GM12878 (cell line): ENCODE results near the gene ICE2. TPM values are rescaled to one million over a fixed set of nuclear protein-coding genes. Genes with fewer than 3 reads are reported as not detected.

ENCODE experiments used
- ATAC-seq: fragments of 200-7000 bp; cut with Tn5 transposase; 3 replicates; pipeline ENCODE4 v1.9.1; 2020; ENCODE audit warnings: mild to moderate bottlenecking, moderate library complexity
- BruUV-seq: library from RNA; stranded (reverse); fragments of 400-500 nt; replicated peaks from 2 replicates; lab custom pipeline; 2021; lab: Mats Ljungman, UMichigan
- CTCF ChIA-PET: fragments of 300-600 bp; sonication (Branson Sonifier 250); formaldehyde crosslinking; extraction: SDS; loops from one replicate; lab custom pipeline; 2021; ENCODE audit warnings: inconsistent platforms; lab: Yijun Ruan, JAX
- POLR2A ChIA-PET: fragments of 350-600 bp; formaldehyde crosslinking; extraction: SDS; loops from one replicate; lab custom pipeline; 2021; ENCODE audit warnings: inconsistent platforms; lab: Charles Lee
- RAD21 ChIA-PET: fragments of 300-600 bp; sonication (Branson Sonifier 250); formaldehyde crosslinking; loops from one replicate; lab custom pipeline; 2023; ENCODE audit warnings: antibody characterized with exemption; ENCODE audit not compliant: unreplicated experiment; lab: Charles Lee
- SMC1A ChIA-PET: fragments of 300-600 bp; sonication (Branson Sonifier 250); formaldehyde crosslinking; loops from one replicate; lab custom pipeline; 2023; ENCODE audit not compliant: unreplicated experiment, uncharacterized antibody; lab: Charles Lee
- DNase-seq: peaks from one replicate; pipeline ENCODE4 v3.0.0-alpha.2; 2011; ENCODE audit warnings: low read depth, low spot score
- FAIRE-seq: peaks from 3 replicates; lab custom pipeline; 2011; peaks lifted over from hg19 to GRCh38; lab: Jason Lieb, UNC
- H2AFZ ChIP-seq: 2 replicates; pipeline ENCODE4 v1.6.0; 2011; ENCODE audit warnings: low read depth, low read length, control low read depth; ENCODE audit not compliant: control insufficient read depth
- H3K27ac ChIP-seq: 2 replicates; pipeline ENCODE4 v1.5.1; 2011; ENCODE audit warnings: control low read depth; ENCODE audit not compliant: control insufficient read depth, insufficient read depth
- H3K27me3 ChIP-seq, 2 experiments: replicated peaks in 1 of 2; 2 replicates each; pipeline versions ENCODE4 v1.6.0 to v1.6.1; 2011; ENCODE audit warnings: low read length in 1 of 2; ENCODE audit not compliant: control insufficient read depth in 2 of 2, insufficient read depth in 2 of 2
- H3K36me3 ChIP-seq, 2 experiments: 2 replicates each; pipeline ENCODE4 v1.5.1; 2011; ENCODE audit warnings: low read length in 1 of 2; ENCODE audit not compliant: control insufficient read depth in 2 of 2, insufficient read depth in 2 of 2
- H3K4me1 ChIP-seq: 2 replicates; pipeline ENCODE4 v1.6.1; 2011; ENCODE audit warnings: mild to moderate bottlenecking, low read length, moderate library complexity, mixed read lengths; ENCODE audit not compliant: control insufficient read depth, insufficient read depth
- H3K4me2 ChIP-seq: 2 replicates; pipeline ENCODE4 v1.6.0; 2011; ENCODE audit warnings: control low read depth; ENCODE audit not compliant: control insufficient read depth, insufficient read depth
- H3K4me3 ChIP-seq: fragments of 200-600 bp; sonication (generic); 2 replicates; pipeline ENCODE4 v1.5.1; 2016
- H3K79me2 ChIP-seq: 2 replicates; pipeline ENCODE4 v1.6.0; 2011; ENCODE audit warnings: low read length; ENCODE audit not compliant: control insufficient read depth, insufficient read depth
- H3K9ac ChIP-seq: 2 replicates; pipeline ENCODE4 v1.8.0; 2011; ENCODE audit warnings: low read length, control low read depth, mixed read lengths; ENCODE audit not compliant: control insufficient read depth, insufficient read depth
- H3K9me3 ChIP-seq: replicated peaks from 3 replicates; pipeline ENCODE4 v1.5.1; 2011; ENCODE audit warnings: mild to moderate bottlenecking, low read length; ENCODE audit not compliant: control insufficient read depth, insufficient read depth
- H4K20me1 ChIP-seq: 2 replicates; pipeline ENCODE4 v1.6.0; 2011; ENCODE audit not compliant: control insufficient read depth, insufficient read depth
- CBX5 ChIP-seq: sonication (generic); IDR thresholded peaks from 2 replicates; pipeline ENCODE4 v1.6.1; 2016; ENCODE audit warnings: low read depth, moderate library complexity, mild to moderate bottlenecking, inconsistent platforms
- CHD1 ChIP-seq: IDR thresholded peaks from 2 replicates; pipeline ENCODE4 v1.6.1; 2012; ENCODE audit warnings: low read depth, low read length, improper control_type of control experiment
- DPF2 ChIP-seq: fragments of 450-650 bp; IDR thresholded peaks from 2 replicates; pipeline ENCODE4 v1.6.1; 2017; ENCODE audit warnings: mild to moderate bottlenecking
- EP300 ChIP-seq, 2 experiments: fragments of 150-350 bp in 1 of 2; IDR thresholded peaks; 2 replicates each; pipeline ENCODE4 v1.6.1; 2011 to 2012; ENCODE audit warnings: low read depth in 2 of 2, low read length in 2 of 2, borderline replicate concordance in 1 of 2, improper control_type of control experiment in 1 of 2, inconsistent platforms in 1 of 2; ENCODE audit not compliant: control insufficient read depth in 1 of 2
- HDAC2 ChIP-seq: fragments of 200-600 bp; sonication (generic); IDR thresholded peaks from 2 replicates; pipeline ENCODE4 v1.6.1; 2017
- IKZF1 ChIP-seq: fragments of 450-650 bp; conservative IDR thresholded peaks from 2 replicates; pipeline ENCODE4 v1.6.1; 2017; ENCODE audit warnings: antibody characterized with exemption, mild to moderate bottlenecking
- PAX5 ChIP-seq: IDR thresholded peaks from 2 replicates; pipeline ENCODE4 v1.6.1; 2011; ENCODE audit warnings: low read depth, low read length, borderline replicate concordance
- SREBF1 ChIP-seq: IDR thresholded peaks from 2 replicates; pipeline ENCODE4 v1.6.1; 2012; ENCODE audit warnings: mild to moderate bottlenecking, low read length
- TARDBP ChIP-seq: IDR thresholded peaks from 2 replicates; pipeline ENCODE4 v1.6.1; 2016; ENCODE audit warnings: borderline replicate concordance
- TCF12 ChIP-seq: IDR thresholded peaks from 2 replicates; pipeline ENCODE4 v1.6.1; 2011; ENCODE audit warnings: low read depth, mild to moderate bottlenecking, low read length
- WGBS: methylation state at CpG from one replicate; pipeline ENCODE4 v1.1.6; 2016; ENCODE audit warnings: low lambda C conversion rate; ENCODE audit not compliant: insufficient replicate concordance, insufficient coverage; ENCODE audit errors: missing lambda C conversion rate; 5-methylcytosine and 5-hydroxymethylcytosine counted together
- in situ Hi-C: fragments of 300-500 bp; cut with MboI; formaldehyde crosslinking; loops from 9 replicates; pipeline ENCODE4 v1.14.3; 2018; ENCODE audit warnings: mixed read lengths
- intact Hi-C: fragments of 100-400 bp; cut with micrococcal nuclease; formaldehyde crosslinking; loops from one replicate; pipeline ENCODE4 v1.14.2; 2022; ENCODE audit not compliant: unreplicated experiment
- polyA plus RNA-seq, 11 experiments: library from polyadenylated mRNA; depleted of rRNA in 4 of 11; unstranded in 6 of 11; stranded (reverse) in 5 of 11; fragments of >200 nt; fragmentation: Nextera tagmentation in 4 of 11; fragmentation: Illumina TruSeq in 1 of 11; extraction: Ambion mirVana in 4 of 11; extraction: Trizol in 1 of 11; gene quantifications; 1 replicate in 1 of 11; 2 replicates in 10 of 11; pipeline versions ENCODE4 v1.2.1 to v1.2.3, GENCODE V29; 2011 to 2016; ENCODE audit warnings: inconsistent platforms in 2 of 11, missing spikeins in 2 of 11, low read depth in 1 of 11
- total RNA-seq, 4 experiments: library from RNA; depleted of rRNA in 3 of 4; stranded (reverse); fragments of >200 nt in 3 of 4; fragmentation: Illumina TruSeq in 1 of 4; extraction: Trizol in 1 of 4; gene quantifications; 2 replicates each; pipeline versions ENCODE4 v1.2.1 to v1.2.3, GENCODE V29; 2013 to 2021
- TF ChIP-seq, protein P1 (sequence below): IDR thresholded peaks from 2 replicates; pipeline ENCODE4 v1.6.1; 2012; ENCODE audit warnings: low read depth, low read length, improper control_type of control experiment

Gene ICE2
- total and polyA plus RNA-seq, 10 of the 15 experiments (the other 5 are each of a cell fraction or from before 2014, with no cell fraction given) = 14.2 to 62.0 (median 44.9) TPM

- BruUV-seq = no TSS peak
- H2AFZ ChIP-seq = no peak overlapping the region
- no peak overlapping the region for H3K4me2 ChIP-seq
- H3K9me3 ChIP-seq = no peaks in the 10 kb centered on the region
- TF ChIP-seq DPF2 (no peak), EP300 (IDR thresholded peaks at IDR 0.05; ENCODE audit: borderline replicate concordance in 1 of 2, control insufficient read depth in 1 of 2, low read depth in 2 of 2, low read length in 2 of 2) (no peak), HDAC2 (no peak), TCF12 (no peak), CBX5 (no peak), SREBF1 (no peak), CHD1 (no peak), PAX5 (no peak), TARDBP (no peak), IKZF1 (no peak)
- TF ChIP-seq, protein P1, sequence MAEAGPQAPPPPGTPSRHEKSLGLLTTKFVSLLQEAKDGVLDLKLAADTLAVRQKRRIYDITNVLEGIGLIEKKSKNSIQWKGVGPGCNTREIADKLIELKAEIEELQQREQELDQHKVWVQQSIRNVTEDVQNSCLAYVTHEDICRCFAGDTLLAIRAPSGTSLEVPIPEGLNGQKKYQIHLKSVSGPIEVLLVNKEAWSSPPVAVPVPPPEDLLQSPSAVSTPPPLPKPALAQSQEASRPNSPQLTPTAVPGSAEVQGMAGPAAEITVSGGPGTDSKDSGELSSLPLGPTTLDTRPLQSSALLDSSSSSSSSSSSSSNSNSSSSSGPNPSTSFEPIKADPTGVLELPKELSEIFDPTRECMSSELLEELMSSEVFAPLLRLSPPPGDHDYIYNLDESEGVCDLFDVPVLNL = no peak
- TF ChIP-seq, all 136 proteins: peak for 0
- ChIA-PET CTCF (interaction anchor here (1.4 kb wide), 1 partner anchor 22 kb away, joined by 3 read pairs; no protein-coding TSS in a partner anchor), SMC1A (interaction anchor here (1.5 kb wide), 1 partner anchor 21 kb away, joined by 5 read pairs; no protein-coding TSS in a partner anchor), POLR2A (no interaction called here), RAD21 (no interaction called here)
- Histone ChIP-seq H3K27me3 (no peaks in the 10 kb centered on the region), H3K79me2 (no peaks in the 10 kb centered on the region; the same call in 1 of the 2 replicates), H3K4me3 (no peak overlapping the region), H3K27ac (no peak overlapping the region), H3K36me3 (peaks cover 0 to 10% of the 10 kb centered on the region in 2 experiments), H3K4me1 (no peaks in the 10 kb centered on the region), H3K9ac (no peak overlapping the region), H4K20me1 (no peaks in the 10 kb centered on the region; the same call in 1 of the 2 replicates)
- no peak for ATAC-seq
- intact Hi-C loops (no loop called here), in situ Hi-C loops (no loop called here)
- FAIRE-seq = no peak
- 98% methylated on average over 8 of the region's 8 CpGs for WGBS
- no peak for DNase-seq
These were observed 97.7 kb downstream of the ICE2 start for GRCh38 chr15:60381148-60381788.
